GM12878 (cell line): Measurements from ENCODE around the gene HOXB3. TPM values are rescaled to one million over a fixed set of nuclear protein-coding genes. Genes with fewer than 3 reads are reported as not detected.

ENCODE experiments used
- ATAC-seq: fragments of 200-7000 bp; cut with Tn5 transposase; 3 replicates; pipeline ENCODE4 v1.9.1; 2020; ENCODE audit warnings: mild to moderate bottlenecking, moderate library complexity
- BruUV-seq: library from RNA; stranded (reverse); fragments of 400-500 nt; replicated peaks from 2 replicates; lab custom pipeline; 2021; lab: Mats Ljungman, UMichigan
- CTCF ChIA-PET: fragments of 300-600 bp; sonication (Branson Sonifier 250); formaldehyde crosslinking; extraction: SDS; loops from one replicate; lab custom pipeline; 2021; ENCODE audit warnings: inconsistent platforms; lab: Yijun Ruan, JAX
- POLR2A ChIA-PET: fragments of 350-600 bp; formaldehyde crosslinking; extraction: SDS; loops from one replicate; lab custom pipeline; 2021; ENCODE audit warnings: inconsistent platforms; lab: Charles Lee
- RAD21 ChIA-PET: fragments of 300-600 bp; sonication (Branson Sonifier 250); formaldehyde crosslinking; loops from one replicate; lab custom pipeline; 2023; ENCODE audit warnings: antibody characterized with exemption; ENCODE audit not compliant: unreplicated experiment; lab: Charles Lee
- SMC1A ChIA-PET: fragments of 300-600 bp; sonication (Branson Sonifier 250); formaldehyde crosslinking; loops from one replicate; lab custom pipeline; 2023; ENCODE audit not compliant: unreplicated experiment, uncharacterized antibody; lab: Charles Lee
- DNase-seq: peaks from one replicate; pipeline ENCODE4 v3.0.0-alpha.2; 2011; ENCODE audit warnings: low read depth, low spot score
- FAIRE-seq: peaks from 3 replicates; lab custom pipeline; 2011; peaks lifted over from hg19 to GRCh38; lab: Jason Lieb, UNC
- H2AFZ ChIP-seq: 2 replicates; pipeline ENCODE4 v1.6.0; 2011; ENCODE audit warnings: low read depth, low read length, control low read depth; ENCODE audit not compliant: control insufficient read depth
- H3K27ac ChIP-seq: 2 replicates; pipeline ENCODE4 v1.5.1; 2011; ENCODE audit warnings: control low read depth; ENCODE audit not compliant: control insufficient read depth, insufficient read depth
- H3K27me3 ChIP-seq, 2 experiments: replicated peaks in 1 of 2; 2 replicates each; pipeline versions ENCODE4 v1.6.0 to v1.6.1; 2011; ENCODE audit warnings: low read length in 1 of 2; ENCODE audit not compliant: control insufficient read depth in 2 of 2, insufficient read depth in 2 of 2
- H3K36me3 ChIP-seq, 2 experiments: 2 replicates each; pipeline ENCODE4 v1.5.1; 2011; ENCODE audit warnings: low read length in 1 of 2; ENCODE audit not compliant: control insufficient read depth in 2 of 2, insufficient read depth in 2 of 2
- H3K4me1 ChIP-seq: 2 replicates; pipeline ENCODE4 v1.6.1; 2011; ENCODE audit warnings: mild to moderate bottlenecking, low read length, moderate library complexity, mixed read lengths; ENCODE audit not compliant: control insufficient read depth, insufficient read depth
- H3K4me2 ChIP-seq: 2 replicates; pipeline ENCODE4 v1.6.0; 2011; ENCODE audit warnings: control low read depth; ENCODE audit not compliant: control insufficient read depth, insufficient read depth
- H3K4me3 ChIP-seq: fragments of 200-600 bp; sonication (generic); 2 replicates; pipeline ENCODE4 v1.5.1; 2016
- H3K79me2 ChIP-seq: 2 replicates; pipeline ENCODE4 v1.6.0; 2011; ENCODE audit warnings: low read length; ENCODE audit not compliant: control insufficient read depth, insufficient read depth
- H3K9ac ChIP-seq: 2 replicates; pipeline ENCODE4 v1.8.0; 2011; ENCODE audit warnings: low read length, control low read depth, mixed read lengths; ENCODE audit not compliant: control insufficient read depth, insufficient read depth
- H3K9me3 ChIP-seq: replicated peaks from 3 replicates; pipeline ENCODE4 v1.5.1; 2011; ENCODE audit warnings: mild to moderate bottlenecking, low read length; ENCODE audit not compliant: control insufficient read depth, insufficient read depth
- H4K20me1 ChIP-seq: 2 replicates; pipeline ENCODE4 v1.6.0; 2011; ENCODE audit not compliant: control insufficient read depth, insufficient read depth
- CBFB ChIP-seq: IDR thresholded peaks from 2 replicates; pipeline ENCODE4 v1.6.1; 2016; ENCODE audit warnings: antibody characterized with exemption, low read depth
- MXI1 ChIP-seq: fragments of 150-350 bp; IDR thresholded peaks from 2 replicates; pipeline ENCODE4 v1.6.1; 2011; ENCODE audit warnings: low read depth, mild to moderate bottlenecking, inconsistent platforms, low read length, improper control_type of control experiment
- NR2C1 ChIP-seq: fragments of 450-650 bp; IDR thresholded peaks from 2 replicates; pipeline ENCODE4 v1.6.1; 2017; ENCODE audit warnings: antibody characterized with exemption, mild to moderate bottlenecking, moderate library complexity
- POLR2A ChIP-seq: IDR thresholded peaks from 2 replicates; pipeline ENCODE4 v1.6.1; 2011; ENCODE audit warnings: low read depth, mild to moderate bottlenecking, low read length
- RBBP5 ChIP-seq: fragments of 200-600 bp; sonication (generic); conservative IDR thresholded peaks from 2 replicates; pipeline ENCODE4 v1.6.1; 2016
- ZNF384 ChIP-seq: IDR thresholded peaks from 2 replicates; pipeline ENCODE4 v1.6.1; 2012; ENCODE audit warnings: low read depth, mild to moderate bottlenecking, low read length, improper control_type of control experiment, borderline replicate concordance
- WGBS: methylation state at CpG from one replicate; pipeline ENCODE4 v1.1.6; 2016; ENCODE audit warnings: low lambda C conversion rate; ENCODE audit not compliant: insufficient replicate concordance, insufficient coverage; ENCODE audit errors: missing lambda C conversion rate; 5-methylcytosine and 5-hydroxymethylcytosine counted together
- in situ Hi-C: fragments of 300-500 bp; cut with MboI; formaldehyde crosslinking; loops from 9 replicates; pipeline ENCODE4 v1.14.3; 2018; ENCODE audit warnings: mixed read lengths
- intact Hi-C: fragments of 100-400 bp; cut with micrococcal nuclease; formaldehyde crosslinking; loops from one replicate; pipeline ENCODE4 v1.14.2; 2022; ENCODE audit not compliant: unreplicated experiment
- polyA plus RNA-seq, 11 experiments: library from polyadenylated mRNA; depleted of rRNA in 4 of 11; unstranded in 6 of 11; stranded (reverse) in 5 of 11; fragments of >200 nt; fragmentation: Nextera tagmentation in 4 of 11; fragmentation: Illumina TruSeq in 1 of 11; extraction: Ambion mirVana in 4 of 11; extraction: Trizol in 1 of 11; gene quantifications; 1 replicate in 1 of 11; 2 replicates in 10 of 11; pipeline versions ENCODE4 v1.2.1 to v1.2.3, GENCODE V29; 2011 to 2016; ENCODE audit warnings: inconsistent platforms in 2 of 11, missing spikeins in 2 of 11, low read depth in 1 of 11
- total RNA-seq, 4 experiments: library from RNA; depleted of rRNA in 3 of 4; stranded (reverse); fragments of >200 nt in 3 of 4; fragmentation: Illumina TruSeq in 1 of 4; extraction: Trizol in 1 of 4; gene quantifications; 2 replicates each; pipeline versions ENCODE4 v1.2.1 to v1.2.3, GENCODE V29; 2013 to 2021
- TF ChIP-seq, protein P1 (sequence below): fragments of 450-650 bp; IDR thresholded peaks from 2 replicates; pipeline ENCODE4 v1.6.1; 2016; ENCODE audit warnings: mild to moderate bottlenecking, moderate library complexity, borderline replicate concordance
- TF ChIP-seq, protein P2 (sequence below): IDR thresholded peaks from 2 replicates; pipeline ENCODE4 v1.6.1; 2012; ENCODE audit warnings: low read depth, low read length, improper control_type of control experiment
- TF ChIP-seq, protein P3 (sequence below): IDR thresholded peaks from 2 replicates; pipeline ENCODE4 v1.6.1; 2011; ENCODE audit warnings: borderline replicate concordance, low read depth, mild to moderate bottlenecking, moderate library complexity, mixed read lengths, low read length; ENCODE audit not compliant: insufficient read depth; ENCODE audit errors: extremely low read length
- TF ChIP-seq, protein P4 (sequence below): fragments of 450-650 bp; conservative IDR thresholded peaks from 2 replicates; pipeline ENCODE4 v1.6.1; 2017; ENCODE audit warnings: mild to moderate bottlenecking, moderate library complexity
- TF ChIP-seq, protein P5 (sequence below): fragments of 450-650 bp; formaldehyde crosslinking; IDR thresholded peaks from 2 replicates; pipeline ENCODE4 v1.5.0; 2022; ENCODE audit warnings: mild to moderate bottlenecking, missing genetic modification characterization

HOXB3 gene
- total and polyA plus RNA-seq, 10 of the 15 experiments (the other 5 are each of a cell fraction or from before 2014, with no cell fraction given) = 0.19 to 7.7 (median 2.9) TPM

DNA sequence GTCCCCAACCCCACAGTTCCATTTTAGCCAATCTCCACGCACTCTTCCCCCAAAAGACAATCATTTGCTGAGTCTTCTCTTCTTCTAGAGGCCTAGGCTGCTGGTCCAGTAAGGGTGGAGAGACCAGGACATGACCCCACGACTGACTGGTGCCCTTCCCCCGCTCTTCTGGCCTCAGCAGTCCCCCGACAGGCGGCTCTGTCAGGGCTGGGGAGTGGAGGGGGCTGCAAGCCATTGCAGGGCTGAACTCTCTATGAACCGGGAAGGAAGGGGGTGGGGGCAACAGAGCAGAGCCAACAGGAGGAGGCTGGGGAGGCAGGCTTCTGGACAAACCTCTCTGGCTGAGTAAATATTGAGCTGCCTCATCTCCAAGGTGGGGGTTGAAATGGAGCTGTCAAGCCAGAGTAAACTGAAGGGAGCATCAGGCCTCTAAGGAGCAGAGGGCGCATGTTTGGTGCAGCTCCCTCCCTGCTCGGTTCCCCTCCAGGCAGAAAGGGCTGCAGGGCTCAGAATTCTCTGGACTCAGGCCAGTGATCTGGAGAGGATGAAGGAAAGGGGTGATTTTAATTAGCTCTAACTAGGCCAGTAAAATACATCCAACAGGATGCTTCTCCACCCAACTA is 67.9 kb downstream of the HOXB3 start:
- no TSS peak for BruUV-seq
- no peak for ATAC-seq
- ChIA-PET CTCF (interaction anchor here (0.7 to 1.6 kb wide), 10 partner anchors 10 to 170 kb away, joined by 3 to 6 read pairs (median 3); partner anchors contain the start of gene HOXB5), RAD21 (no interaction called here), SMC1A (interaction anchor here (1.0 to 1.8 kb wide), 5 partner anchors 9 to 214 kb away, joined by 3 to 7 read pairs (median 4); no protein-coding TSS in a partner anchor), POLR2A (interaction anchor here (0.9 kb wide), 1 partner anchor 55 kb away, joined by 5 read pairs; no protein-coding TSS in a partner anchor)
- Histone ChIP-seq H3K27me3 (0 out of 4 replicates have a peak, but pooled peaks cover 0 to 3% of the 10 kb centered on the region in 2 experiments), H3K4me1 (peaks cover 13% of the 10 kb centered on the region), H3K9me3 (no peaks in the 10 kb centered on the region), H3K27ac (no peak overlapping the region), H3K36me3 (no peaks in the 10 kb centered on the region), H3K79me2 (no peaks in the 10 kb centered on the region), H3K4me2 (no peak overlapping the region), H3K4me3 (no peak overlapping the region), H4K20me1 (no peaks in the 10 kb centered on the region), H3K9ac (no peak overlapping the region), H2AFZ (no peak overlapping the region)
- WGBS = 30% methylated on average over 8 of the region's 8 CpGs
- in situ Hi-C loops = no loop called here
- intact Hi-C loops = no loop called here
- FAIRE-seq = no peak
- no peak for DNase-seq
- TF ChIP-seq, protein P1, sequence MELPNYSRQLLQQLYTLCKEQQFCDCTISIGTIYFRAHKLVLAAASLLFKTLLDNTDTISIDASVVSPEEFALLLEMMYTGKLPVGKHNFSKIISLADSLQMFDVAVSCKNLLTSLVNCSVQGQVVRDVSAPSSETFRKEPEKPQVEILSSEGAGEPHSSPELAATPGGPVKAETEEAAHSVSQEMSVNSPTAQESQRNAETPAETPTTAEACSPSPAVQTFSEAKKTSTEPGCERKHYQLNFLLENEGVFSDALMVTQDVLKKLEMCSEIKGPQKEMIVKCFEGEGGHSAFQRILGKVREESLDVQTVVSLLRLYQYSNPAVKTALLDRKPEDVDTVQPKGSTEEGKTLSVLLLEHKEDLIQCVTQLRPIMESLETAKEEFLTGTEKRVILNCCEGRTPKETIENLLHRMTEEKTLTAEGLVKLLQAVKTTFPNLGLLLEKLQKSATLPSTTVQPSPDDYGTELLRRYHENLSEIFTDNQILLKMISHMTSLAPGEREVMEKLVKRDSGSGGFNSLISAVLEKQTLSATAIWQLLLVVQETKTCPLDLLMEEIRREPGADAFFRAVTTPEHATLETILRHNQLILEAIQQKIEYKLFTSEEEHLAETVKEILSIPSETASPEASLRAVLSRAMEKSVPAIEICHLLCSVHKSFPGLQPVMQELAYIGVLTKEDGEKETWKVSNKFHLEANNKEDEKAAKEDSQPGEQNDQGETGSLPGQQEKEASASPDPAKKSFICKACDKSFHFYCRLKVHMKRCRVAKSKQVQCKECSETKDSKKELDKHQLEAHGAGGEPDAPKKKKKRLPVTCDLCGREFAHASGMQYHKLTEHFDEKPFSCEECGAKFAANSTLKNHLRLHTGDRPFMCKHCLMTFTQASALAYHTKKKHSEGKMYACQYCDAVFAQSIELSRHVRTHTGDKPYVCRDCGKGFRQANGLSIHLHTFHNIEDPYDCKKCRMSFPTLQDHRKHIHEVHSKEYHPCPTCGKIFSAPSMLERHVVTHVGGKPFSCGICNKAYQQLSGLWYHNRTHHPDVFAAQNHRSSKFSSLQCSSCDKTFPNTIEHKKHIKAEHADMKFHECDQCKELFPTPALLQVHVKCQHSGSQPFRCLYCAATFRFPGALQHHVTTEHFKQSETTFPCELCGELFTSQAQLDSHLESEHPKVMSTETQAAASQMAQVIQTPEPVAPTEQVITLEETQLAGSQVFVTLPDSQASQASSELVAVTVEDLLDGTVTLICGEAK = no peak
- TF ChIP-seq CBFB (no peak), NR2C1 (no peak), ZNF384 (no peak), RBBP5 (no peak), MXI1 (no peak), POLR2A (no peak)
- TF ChIP-seq, protein P2, sequence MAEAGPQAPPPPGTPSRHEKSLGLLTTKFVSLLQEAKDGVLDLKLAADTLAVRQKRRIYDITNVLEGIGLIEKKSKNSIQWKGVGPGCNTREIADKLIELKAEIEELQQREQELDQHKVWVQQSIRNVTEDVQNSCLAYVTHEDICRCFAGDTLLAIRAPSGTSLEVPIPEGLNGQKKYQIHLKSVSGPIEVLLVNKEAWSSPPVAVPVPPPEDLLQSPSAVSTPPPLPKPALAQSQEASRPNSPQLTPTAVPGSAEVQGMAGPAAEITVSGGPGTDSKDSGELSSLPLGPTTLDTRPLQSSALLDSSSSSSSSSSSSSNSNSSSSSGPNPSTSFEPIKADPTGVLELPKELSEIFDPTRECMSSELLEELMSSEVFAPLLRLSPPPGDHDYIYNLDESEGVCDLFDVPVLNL = no peak
- TF ChIP-seq, protein P3, sequence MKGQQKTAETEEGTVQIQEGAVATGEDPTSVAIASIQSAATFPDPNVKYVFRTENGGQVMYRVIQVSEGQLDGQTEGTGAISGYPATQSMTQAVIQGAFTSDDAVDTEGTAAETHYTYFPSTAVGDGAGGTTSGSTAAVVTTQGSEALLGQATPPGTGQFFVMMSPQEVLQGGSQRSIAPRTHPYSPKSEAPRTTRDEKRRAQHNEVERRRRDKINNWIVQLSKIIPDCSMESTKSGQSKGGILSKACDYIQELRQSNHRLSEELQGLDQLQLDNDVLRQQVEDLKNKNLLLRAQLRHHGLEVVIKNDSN = no peak
- TF ChIP-seq, protein P4, sequence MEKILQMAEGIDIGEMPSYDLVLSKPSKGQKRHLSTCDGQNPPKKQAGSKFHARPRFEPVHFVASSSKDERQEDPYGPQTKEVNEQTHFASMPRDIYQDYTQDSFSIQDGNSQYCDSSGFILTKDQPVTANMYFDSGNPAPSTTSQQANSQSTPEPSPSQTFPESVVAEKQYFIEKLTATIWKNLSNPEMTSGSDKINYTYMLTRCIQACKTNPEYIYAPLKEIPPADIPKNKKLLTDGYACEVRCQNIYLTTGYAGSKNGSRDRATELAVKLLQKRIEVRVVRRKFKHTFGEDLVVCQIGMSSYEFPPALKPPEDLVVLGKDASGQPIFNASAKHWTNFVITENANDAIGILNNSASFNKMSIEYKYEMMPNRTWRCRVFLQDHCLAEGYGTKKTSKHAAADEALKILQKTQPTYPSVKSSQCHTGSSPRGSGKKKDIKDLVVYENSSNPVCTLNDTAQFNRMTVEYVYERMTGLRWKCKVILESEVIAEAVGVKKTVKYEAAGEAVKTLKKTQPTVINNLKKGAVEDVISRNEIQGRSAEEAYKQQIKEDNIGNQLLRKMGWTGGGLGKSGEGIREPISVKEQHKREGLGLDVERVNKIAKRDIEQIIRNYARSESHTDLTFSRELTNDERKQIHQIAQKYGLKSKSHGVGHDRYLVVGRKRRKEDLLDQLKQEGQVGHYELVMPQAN = no peak
- TF ChIP-seq, protein P5, sequence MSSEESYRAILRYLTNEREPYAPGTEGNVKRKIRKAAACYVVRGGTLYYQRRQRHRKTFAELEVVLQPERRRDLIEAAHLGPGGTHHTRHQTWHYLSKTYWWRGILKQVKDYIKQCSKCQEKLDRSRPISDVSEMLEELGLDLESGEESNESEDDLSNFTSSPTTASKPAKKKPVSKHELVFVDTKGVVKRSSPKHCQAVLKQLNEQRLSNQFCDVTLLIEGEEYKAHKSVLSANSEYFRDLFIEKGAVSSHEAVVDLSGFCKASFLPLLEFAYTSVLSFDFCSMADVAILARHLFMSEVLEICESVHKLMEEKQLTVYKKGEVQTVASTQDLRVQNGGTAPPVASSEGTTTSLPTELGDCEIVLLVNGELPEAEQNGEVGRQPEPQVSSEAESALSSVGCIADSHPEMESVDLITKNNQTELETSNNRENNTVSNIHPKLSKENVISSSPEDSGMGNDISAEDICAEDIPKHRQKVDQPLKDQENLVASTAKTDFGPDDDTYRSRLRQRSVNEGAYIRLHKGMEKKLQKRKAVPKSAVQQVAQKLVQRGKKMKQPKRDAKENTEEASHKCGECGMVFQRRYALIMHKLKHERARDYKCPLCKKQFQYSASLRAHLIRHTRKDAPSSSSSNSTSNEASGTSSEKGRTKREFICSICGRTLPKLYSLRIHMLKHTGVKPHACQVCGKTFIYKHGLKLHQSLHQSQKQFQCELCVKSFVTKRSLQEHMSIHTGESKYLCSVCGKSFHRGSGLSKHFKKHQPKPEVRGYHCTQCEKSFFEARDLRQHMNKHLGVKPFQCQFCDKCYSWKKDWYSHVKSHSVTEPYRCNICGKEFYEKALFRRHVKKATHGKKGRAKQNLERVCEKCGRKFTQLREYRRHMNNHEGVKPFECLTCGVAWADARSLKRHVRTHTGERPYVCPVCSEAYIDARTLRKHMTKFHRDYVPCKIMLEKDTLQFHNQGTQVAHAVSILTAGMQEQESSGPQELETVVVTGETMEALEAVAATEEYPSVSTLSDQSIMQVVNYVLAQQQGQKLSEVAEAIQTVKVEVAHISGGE = no peak
